ENCODE results near the gene FCER2.

DNA sequence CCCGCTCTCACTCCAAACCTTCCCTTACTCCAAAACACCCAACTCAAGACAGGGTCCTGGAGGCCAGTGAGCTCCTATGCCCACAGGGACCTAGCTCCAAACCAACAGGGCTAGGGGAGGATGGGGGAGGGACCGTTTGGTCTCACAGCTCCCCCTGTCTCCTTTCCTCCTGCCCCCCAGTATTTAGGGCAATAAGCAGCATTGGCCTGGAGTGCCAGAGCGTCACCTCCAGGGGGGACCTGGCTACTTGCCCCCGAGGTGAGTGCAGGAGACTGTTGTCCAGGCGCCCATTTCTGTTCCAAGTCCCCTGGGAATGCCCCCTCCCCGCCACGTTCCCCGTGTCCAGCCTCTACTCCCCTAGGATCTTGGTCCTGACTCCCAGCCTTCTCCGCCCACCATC lies 32.3 kb downstream of the FCER2 start:
- TF ChIP-seq, protein P1, sequence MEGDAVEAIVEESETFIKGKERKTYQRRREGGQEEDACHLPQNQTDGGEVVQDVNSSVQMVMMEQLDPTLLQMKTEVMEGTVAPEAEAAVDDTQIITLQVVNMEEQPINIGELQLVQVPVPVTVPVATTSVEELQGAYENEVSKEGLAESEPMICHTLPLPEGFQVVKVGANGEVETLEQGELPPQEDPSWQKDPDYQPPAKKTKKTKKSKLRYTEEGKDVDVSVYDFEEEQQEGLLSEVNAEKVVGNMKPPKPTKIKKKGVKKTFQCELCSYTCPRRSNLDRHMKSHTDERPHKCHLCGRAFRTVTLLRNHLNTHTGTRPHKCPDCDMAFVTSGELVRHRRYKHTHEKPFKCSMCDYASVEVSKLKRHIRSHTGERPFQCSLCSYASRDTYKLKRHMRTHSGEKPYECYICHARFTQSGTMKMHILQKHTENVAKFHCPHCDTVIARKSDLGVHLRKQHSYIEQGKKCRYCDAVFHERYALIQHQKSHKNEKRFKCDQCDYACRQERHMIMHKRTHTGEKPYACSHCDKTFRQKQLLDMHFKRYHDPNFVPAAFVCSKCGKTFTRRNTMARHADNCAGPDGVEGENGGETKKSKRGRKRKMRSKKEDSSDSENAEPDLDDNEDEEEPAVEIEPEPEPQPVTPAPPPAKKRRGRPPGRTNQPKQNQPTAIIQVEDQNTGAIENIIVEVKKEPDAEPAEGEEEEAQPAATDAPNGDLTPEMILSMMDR (conservative IDR thresholded peaks at IDR 0.05; ENCODE audit: low read depth, low read length): no peak
- no peak for TF ChIP-seq EZH2 (IDR thresholded peaks at IDR 0.05; ENCODE audit: low read length, unreplicated experiment)
- TF ChIP-seq EZH2phosphoT487 (IDR thresholded peaks at IDR 0.05; ENCODE audit: borderline replicate concordance, low read length): no peak

All from PC-3 (cell line).